Stomach (tissue), 4 donors: ENCODE data around the gene AKR1B15.
A peak's percentile ranks its signal among the peaks of the same experiment; 100 is the strongest.

ENCODE experiments used
- EP300 ChIP-seq: sonication (generic); formaldehyde crosslinking; IDR thresholded peaks from one replicate; pipeline ENCODE4 v1.6.1; 2017; ENCODE audit warnings: antibody characterized with exemption
- POLR2A ChIP-seq, 4 donors: fragments of 450-650 bp; IDR thresholded peaks; one replicate each; pipeline ENCODE4 v1.6.1; 2016; ENCODE audit warnings: antibody characterized with exemption in 4 of 4, control low read depth in 2 of 4, mild to moderate bottlenecking in 1 of 4, moderate library complexity in 1 of 4
- POLR2AphosphoS5 ChIP-seq, 3 donors: sonication (generic); formaldehyde crosslinking; IDR thresholded peaks; one replicate each; pipeline ENCODE4 v1.6.1; 2016; ENCODE audit warnings: antibody characterized with exemption in 3 of 3
- TF ChIP-seq, protein P1 (sequence below), 7 experiments: fragments of 450-650 bp in 4 of 7; fragments of 200-600 bp in 3 of 7; sonication (generic) in 3 of 7; IDR thresholded peaks; one replicate each; pipeline ENCODE4 v1.5.1; 2016 to 2019; ENCODE audit warnings: antibody characterized with exemption in 7 of 7, control low read depth in 2 of 7, mild to moderate bottlenecking in 1 of 7

- TF ChIP-seq, protein P1, sequence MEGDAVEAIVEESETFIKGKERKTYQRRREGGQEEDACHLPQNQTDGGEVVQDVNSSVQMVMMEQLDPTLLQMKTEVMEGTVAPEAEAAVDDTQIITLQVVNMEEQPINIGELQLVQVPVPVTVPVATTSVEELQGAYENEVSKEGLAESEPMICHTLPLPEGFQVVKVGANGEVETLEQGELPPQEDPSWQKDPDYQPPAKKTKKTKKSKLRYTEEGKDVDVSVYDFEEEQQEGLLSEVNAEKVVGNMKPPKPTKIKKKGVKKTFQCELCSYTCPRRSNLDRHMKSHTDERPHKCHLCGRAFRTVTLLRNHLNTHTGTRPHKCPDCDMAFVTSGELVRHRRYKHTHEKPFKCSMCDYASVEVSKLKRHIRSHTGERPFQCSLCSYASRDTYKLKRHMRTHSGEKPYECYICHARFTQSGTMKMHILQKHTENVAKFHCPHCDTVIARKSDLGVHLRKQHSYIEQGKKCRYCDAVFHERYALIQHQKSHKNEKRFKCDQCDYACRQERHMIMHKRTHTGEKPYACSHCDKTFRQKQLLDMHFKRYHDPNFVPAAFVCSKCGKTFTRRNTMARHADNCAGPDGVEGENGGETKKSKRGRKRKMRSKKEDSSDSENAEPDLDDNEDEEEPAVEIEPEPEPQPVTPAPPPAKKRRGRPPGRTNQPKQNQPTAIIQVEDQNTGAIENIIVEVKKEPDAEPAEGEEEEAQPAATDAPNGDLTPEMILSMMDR (IDR thresholded peaks at IDR 0.05): peak in 2 of 7 experiments; percentile 14 to 39
- no peak for TF ChIP-seq POLR2AphosphoS5 (IDR thresholded peaks at IDR 0.05)
- TF ChIP-seq POLR2A (IDR thresholded peaks at IDR 0.05): no peak
- TF ChIP-seq EP300: no peak
These were observed 3.2 kb downstream of the AKR1B15 start for GRCh38 chr7:134552105-134552504.
